SIG-M5 treated with dmso at 0.1 percent for 504 hours (cell line): Measurements from ENCODE around the gene MYMX.
A peak's percentile ranks its signal among the peaks of the same experiment; 100 is the strongest.
"Not testable (repeated sequence)": the region's sequence is repeated elsewhere in the genome, so short reads cannot be mapped to it uniquely, and the experiment has no call there.

Experiments used
- DNase-seq: peaks from one replicate; lab custom pipeline; 2025; ENCODE audit not compliant: unreplicated experiment; lab: John Stamatoyannopoulos, UW

Gene MYMX

DNA sequence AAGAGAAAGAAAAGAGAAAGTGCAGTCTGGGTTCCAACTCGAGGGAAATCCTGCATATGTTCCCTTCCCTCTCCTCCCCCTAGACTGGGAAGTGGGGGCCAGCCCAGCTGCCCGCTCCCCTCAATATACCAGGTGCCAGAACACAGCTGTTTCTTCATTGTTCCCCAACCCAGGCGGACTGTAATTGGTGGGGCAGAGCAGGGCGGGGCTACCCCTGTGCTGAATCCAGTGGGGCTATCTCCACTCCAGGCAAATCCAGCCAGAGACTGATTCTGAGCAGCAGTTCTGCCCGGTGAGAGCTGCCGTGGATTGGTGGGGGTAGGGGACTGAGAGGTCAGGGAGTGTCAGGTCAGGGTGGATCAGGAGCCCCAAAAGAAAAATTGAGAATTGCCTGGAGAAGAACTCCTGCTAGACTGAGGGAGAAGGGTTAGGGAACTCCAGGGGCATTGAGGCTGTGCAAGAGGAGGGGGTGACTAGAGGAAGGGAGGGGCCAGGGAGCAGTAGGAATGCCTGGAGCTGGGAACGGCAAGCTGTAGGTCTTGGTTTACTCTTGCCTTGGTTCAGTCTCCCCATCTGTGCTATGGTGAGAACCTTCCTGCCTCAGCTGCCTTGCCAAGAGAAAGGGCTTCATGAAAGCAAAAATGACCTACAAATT lies at the start of gene MYMX:
MYMX (plus strand) TSS at position 250 of the 655 bp plus-strand sequence. CDS start 546 bp downstream, outside the sequence.
- DNase-seq, result no peak

DNA sequence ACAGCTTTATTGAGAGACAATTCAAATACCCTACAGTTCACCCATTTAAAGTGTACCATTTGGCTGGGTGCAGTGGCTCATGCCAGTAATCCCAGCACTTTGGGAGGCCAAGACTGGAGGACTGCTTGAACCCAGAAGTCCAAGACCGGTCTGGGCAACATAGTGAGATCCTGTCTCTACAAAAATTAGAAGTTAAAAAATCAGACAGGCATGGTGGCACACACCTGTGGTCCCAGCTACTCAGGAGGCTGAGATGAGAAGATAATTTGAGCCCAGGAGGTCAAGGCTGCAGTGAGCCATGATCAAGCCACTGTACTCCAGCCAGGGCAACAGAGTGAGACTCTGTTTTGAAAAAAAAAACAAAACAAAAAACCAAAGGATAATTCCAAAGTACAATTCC lies 49.2 kb upstream of the MYMX start:
- no peak for DNase-seq

DNA sequence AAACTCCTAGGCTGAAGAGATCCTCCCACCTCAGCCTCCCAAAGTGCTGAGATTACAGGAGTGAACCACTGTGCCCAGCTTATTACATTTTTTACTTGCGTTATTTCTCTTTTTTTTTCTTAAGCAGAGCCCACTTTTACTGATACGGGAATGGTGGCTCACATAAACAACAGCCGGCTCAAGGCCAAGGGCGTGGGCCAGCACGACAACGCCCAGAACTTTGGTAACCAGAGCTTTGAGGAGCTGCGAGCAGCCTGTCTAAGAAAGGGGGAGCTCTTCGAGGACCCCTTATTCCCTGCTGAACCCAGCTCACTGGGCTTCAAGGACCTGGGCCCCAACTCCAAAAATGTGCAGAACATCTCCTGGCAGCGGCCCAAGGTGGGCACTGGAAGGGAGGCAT lies 47.6 kb upstream of the MYMX start:
- no peak for DNase-seq

DNA sequence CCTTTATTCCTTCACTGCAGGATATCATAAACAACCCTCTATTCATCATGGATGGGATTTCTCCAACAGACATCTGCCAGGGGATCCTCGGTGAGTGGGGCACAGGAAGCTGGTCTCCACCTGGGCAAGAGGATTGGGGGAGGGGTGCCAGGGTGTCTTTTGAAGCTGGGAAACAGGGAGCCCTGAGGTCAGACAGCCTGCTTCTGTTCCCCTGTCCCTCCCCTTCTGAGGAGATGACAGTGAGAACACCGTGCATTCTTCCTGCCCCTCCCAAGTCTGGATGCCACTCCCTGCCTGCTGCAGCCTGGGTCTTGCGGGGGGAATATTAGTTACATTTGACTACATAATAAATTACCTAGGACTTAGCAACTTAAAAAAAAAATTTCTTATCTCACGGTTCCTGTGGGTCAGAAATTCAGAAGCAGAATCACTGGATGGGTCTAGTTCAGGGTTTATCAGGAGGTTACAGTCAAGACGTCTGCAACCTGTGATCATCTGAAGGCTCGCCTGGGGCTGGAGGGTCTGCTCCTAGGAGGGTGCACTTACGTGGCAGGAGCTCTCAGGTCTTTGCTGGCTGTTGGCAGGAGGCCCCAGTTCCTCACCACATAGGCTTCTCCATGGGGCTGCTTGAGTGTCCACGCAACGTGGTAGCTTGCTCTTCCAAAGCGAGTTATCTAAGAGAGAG lies 46.7 kb upstream of the MYMX start:
- no peak for DNase-seq

DNA sequence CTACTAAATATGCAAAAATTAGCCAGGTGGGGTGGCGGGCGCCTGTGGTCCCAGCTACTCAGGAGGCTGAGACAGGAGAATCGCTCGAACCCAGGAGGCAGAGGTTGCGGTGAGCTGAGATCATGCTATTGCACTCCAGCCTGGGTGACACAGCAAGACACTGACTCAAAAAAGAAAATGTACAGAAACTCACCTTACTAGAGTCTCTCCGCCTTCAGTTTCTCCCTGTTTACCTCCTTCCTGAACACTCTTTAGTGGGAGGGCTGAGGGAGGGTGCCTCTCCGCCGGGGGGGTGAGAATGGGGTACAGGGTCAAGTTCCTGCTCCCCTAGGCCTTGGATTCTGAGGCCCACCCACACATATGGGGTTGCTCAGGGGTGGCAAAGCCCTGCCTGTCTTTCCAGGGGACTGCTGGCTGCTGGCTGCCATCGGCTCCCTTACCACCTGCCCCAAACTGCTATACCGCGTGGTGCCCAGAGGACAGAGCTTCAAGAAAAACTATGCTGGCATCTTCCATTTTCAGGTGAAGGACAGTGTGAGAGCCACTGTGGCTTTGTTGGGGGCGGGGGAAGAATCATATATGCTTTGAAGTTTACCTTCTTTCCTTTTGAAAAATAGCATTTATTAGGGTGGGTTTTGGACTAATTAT lies 44.7 kb upstream of the MYMX start:
- no peak for DNase-seq

DNA sequence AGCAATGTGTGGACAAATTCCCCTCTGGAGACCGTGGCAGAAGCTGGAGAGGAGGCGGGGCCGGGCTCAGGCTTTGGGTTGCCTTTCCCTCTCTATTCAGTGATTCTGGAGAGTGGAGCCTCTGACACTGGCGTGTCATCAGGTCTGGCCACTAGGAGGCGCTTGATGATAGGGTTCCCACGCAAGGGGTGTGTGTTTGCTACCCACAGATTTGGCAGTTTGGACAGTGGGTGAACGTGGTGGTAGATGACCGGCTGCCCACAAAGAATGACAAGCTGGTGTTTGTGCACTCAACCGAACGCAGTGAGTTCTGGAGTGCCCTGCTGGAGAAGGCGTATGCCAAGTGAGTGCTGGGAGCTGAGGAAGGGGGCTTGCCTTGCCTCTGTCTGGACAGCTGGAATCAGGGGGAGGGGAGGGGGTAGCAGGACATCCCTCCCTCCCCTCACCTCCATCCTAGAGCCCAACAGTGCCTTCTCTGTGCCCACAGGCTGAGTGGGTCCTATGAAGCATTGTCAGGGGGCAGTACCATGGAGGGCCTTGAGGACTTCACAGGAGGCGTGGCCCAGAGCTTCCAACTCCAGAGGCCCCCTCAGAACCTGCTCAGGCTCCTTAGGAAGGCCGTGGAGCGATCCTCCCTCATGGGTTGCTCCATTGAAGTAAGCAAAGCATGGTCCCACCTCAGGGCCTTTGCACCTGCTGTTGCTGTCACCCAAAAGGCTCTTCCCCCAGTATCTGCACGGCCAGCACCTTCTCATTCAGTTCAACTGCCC lies 43.8 kb upstream of the MYMX start:
- peak; percentile 63 for DNase-seq

DNA sequence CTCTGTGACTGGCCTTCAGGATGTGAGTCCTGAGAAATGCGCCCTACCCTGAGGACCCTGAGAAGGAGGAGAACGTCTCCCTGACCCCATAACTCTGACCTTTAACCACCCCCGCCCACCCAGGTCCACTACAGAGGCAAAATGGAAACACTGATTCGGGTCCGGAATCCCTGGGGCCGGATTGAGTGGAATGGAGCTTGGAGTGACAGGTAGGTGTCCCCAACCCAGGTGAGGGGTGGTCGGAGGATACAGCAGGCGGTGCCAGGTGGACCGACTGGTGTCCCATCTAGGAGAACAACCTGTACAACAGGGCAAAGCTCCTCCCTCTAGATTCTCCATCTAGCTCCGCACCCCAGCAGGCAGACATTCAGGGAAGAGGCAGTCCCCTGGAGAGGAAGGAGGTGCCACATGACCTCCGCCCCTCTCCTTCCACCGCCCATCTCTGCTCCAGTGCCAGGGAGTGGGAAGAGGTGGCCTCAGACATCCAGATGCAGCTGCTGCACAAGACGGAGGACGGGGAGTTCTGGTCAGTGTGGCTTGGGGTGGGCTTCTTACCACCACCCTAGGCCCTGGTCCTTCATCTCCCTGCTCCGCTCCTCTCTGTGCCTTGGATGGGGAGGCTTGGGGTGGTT lies 40.5 kb upstream of the MYMX start:
- no peak for DNase-seq

DNA sequence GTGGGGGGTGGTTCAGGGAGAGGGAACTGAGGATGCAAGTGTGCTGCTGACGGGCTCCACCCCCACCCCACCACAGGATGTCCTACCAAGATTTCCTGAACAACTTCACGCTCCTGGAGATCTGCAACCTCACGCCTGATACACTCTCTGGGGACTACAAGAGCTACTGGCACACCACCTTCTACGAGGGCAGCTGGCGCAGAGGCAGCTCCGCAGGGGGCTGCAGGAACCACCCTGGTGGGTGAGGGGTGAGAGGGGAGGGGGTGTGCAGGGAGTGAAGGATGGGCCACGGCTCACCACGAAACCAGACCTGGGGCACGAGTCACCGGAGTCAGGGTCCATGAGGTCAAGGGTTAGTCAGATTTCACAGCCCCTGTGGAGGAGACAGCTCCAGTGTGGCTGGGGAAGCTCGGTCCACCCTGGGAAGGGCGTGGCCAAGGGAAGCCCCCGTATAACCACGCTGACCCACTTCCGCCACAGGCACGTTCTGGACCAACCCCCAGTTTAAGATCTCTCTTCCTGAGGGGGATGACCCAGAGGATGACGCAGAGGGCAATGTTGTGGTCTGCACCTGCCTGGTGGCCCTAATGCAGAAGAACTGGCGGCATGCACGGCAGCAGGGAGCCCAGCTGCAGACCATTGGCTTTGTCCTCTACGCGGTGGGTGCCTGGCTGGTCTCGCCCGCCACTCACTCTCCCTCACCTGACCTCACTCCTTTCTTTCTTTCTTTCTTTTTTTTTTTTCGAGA lies 39.8 kb upstream of the MYMX start:
- DNase-seq, result no peak

DNA sequence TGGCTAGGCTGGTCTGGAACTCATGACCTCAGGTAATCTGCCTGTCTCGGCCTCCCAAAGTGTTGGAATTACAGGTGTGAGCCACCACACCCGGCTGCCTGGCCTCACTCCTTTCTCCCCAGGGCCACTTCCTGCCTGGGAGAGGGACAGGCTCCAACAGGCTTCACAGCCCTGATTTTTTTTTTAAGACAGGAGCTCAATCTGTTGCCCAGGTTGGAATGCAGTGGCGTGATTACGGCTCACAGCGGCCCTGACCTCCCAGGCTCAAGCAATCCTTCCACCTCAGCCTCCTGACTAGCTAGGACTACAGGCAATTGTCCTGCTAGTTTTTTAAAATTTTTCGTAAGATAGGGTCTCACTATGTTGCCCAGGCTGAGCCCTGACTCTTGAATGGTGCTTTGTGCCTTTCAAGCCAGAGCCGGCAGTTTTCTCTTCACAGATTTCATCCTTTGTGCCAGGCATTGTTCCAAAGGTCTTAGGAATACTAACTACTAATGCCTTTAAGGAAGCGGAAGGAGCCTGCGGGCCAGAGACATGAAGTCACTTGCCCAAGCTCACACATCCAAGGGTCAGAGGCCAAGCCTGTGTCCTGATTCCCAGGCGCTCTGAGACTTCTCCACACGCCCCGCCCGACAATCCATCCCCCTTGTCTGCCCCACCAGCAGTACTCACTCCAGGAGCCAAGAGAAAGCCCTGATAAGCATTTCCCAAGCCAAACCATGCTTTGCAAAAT lies 38.9 kb upstream of the MYMX start:
- DNase-seq, result no peak

DNA sequence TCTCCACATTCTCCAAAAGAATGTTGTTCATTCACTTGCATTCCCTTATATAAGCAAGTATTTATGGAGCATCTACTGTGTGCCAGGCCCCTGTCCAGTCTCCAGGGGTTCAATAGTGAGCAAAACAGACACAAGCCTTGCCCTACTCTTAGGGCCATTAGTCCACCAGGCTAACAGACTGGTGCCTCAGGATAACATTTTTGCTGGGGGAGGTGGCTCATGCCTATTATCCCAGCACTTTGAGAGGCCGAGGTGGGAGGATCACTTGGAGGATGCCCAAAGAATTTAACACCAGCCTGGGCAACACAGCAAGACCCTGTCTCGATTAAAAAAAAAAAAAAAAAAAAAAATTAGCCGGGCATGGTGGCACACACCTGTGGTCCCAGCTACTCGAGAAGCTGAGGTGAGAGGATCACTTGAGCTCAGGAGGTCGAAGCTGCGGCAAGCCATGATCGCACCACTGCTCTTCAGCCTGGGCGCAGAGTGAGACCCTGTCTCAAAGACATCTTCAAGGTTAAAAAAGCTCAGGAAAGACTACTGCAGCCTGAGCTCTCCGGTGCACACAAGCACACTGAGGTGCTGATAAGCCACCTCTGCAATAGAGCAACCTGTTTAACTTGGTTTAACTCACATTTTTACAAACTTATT lies 38.2 kb upstream of the MYMX start:
- DNase-seq, result no peak

DNA sequence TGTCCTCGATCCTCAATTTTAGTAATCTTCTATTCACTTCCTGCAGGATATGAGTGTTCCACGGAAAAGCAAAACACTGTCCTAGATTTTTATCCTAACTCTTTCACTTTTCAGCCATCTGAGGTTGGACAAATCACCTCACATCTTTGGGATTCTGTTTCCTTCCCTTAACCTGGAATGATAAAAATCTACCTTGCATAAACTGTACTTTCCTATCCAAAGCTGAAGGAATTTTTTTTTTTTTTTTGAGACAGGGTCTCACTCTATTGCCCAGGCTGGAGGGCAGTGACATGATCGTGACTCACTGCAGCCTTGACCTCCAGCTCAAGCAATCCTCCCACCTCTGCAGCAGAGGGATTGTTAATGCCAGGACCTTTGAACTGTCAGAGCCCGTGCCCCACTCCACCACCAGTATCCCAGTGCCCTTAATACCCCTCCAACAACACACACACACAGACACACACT lies 37.6 kb upstream of the MYMX start:
- no peak for DNase-seq

DNA sequence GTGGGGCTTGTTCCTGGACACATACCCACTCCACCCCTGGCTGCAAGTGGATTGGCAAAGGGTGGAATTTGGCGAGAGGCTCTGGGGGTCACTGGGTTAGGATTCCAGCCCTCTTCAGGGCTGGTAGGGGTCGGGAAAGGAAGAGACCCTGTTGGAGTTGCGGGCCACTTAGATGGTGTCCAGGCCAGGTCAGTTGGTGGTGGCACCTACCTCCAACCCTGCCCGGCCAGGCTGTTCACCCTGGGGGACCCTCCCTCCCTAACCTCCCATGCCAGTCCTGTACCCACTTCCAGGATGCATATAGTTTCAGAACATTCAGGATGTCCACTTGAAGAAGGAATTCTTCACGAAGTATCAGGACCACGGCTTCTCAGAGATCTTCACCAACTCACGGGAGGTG lies 37.1 kb upstream of the MYMX start:
- DNase-seq, result no peak

DNA sequence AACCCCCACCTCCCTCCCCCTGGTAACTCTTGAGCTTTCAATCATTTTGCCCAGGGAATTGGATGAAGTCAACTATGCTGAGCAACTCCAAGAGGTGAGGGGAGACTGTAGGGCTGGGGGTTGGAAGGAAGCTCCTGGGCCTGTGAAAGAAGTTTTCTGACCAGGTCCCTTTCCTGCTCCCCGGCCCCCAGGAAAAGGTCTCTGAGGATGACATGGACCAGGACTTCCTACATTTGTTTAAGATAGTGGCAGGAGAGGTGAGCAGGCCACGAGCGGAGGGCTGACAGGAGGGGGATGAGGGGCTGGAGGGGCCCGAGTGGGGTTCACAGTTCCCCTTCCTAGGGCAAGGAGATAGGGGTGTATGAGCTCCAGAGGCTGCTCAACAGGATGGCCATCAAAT lies 36.3 kb upstream of the MYMX start:
- no peak for DNase-seq

DNA sequence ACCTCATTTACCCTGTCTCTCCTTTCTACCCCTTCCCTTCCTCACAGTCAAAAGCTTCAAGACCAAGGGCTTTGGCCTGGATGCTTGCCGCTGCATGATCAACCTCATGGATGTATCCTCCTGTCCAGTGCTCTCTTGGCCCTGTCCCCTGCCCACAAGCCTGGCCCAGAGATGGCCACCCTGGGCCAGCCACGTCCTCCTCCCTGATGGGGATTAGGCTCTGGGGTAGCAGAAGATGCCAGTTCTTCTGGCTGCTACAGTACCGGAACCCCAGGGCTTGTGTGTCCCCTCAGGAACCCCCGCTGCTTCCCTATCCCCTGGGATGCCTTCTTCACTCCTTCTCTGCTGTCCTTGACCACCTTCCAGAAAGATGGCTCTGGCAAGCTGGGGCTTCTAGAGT lies 35.8 kb upstream of the MYMX start:
- no peak for DNase-seq

DNA sequence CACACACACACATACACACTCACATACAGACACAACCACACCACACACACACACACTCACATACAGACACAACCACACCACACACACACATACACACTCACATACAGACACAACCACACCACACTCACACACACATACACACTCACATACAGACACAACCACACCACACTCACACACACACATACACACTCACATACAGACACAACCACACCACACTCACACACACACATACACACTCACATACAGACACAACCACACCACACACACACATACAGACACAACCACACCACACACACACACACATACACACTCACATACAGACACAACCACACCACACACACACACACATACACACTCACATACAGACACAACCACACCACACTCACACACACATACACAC lies 34.9 kb upstream of the MYMX start:
- not testable (repeated sequence) for DNase-seq

DNA sequence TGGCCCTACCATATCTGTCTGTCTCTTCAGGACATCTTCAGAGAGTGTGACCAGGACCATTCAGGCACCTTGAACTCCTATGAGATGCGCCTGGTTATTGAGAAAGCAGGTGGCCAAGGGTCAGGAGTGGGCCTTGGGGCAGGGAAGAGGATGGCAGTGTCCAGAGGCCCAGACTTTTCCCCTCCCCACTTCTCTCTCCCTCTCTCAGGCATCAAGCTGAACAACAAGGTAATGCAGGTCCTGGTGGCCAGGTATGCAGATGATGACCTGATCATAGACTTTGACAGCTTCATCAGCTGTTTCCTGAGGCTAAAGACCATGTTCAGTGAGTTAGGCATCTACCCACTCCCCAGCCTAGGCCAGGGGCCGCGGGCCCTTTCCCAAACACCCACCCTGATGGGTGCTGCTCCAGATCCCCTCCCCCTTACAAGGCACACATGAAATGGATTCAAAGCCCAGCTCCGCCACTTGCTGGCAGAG lies 33.8 kb upstream of the MYMX start:
- no peak for DNase-seq

DNA sequence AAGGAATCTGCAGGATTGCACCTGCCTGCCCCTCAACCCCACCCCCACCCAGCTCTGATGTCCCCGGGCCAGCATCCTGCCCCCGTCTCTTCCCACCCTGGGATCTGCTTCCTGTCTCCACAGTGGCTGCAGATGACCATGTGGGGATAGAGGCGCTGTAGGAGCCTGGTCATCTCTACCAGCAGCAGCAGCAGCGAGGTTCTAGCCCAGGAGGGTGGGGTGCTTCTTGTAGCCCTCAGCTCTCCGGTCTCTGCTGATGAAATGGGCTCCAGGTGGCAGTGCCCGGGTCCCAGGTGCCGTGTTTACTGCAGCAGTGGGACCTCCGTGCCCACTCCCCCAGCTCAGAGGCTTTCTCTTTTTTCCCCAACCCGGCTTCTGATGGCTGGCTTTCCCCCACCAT lies 32.9 kb upstream of the MYMX start:
- DNase-seq, result no peak

DNA sequence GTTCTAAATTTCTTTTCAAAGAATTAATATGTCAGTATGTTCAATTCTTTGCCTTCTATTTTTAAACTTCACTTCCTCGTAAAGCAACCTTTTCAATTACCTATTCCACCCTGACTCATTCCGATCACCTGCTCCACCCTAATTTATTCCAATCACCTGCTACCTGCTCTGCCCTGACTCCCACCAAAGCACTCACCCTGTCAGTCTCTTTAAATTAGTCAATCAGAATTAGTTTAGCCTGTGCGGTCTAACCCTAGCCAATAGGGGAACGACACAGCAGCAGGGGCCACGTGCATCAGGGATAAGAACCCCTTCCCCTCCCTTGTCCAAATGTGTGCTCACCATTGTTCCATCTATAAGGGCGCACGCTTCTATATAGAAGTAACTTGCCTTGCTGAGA lies 31.4 kb upstream of the MYMX start:
- DNase-seq, result not testable (repeated sequence)
